Liver (tissue), 9 donors: ENCODE measurements around the gene ZMYM4. TPM values are rescaled to one million over a fixed set of nuclear protein-coding genes. Genes with fewer than 3 reads are reported as not detected.

Source experiments
- DNase-seq: peaks from one replicate; pipeline ENCODE4 v3.0.0-alpha.2; 2017; ENCODE audit warnings: low spot score
- H3K27ac ChIP-seq, 2 donors: one replicate each; pipeline ENCODE4 v1.7.0; 2013; ENCODE audit warnings: inconsistent platforms in 2 of 2, low read length in 2 of 2, control low read depth in 1 of 2, low read depth in 1 of 2, mild to moderate bottlenecking in 1 of 2
- H3K27me3 ChIP-seq, 4 donors: one replicate each; pipeline versions ENCODE4 v1.6.1 to v1.7.0; 2013; ENCODE audit warnings: low read length in 3 of 4, inconsistent platforms in 1 of 4, mild to moderate bottlenecking in 1 of 4, moderate library complexity in 1 of 4; ENCODE audit not compliant: control insufficient read depth in 4 of 4, insufficient read depth in 4 of 4
- H3K36me3 ChIP-seq, 4 donors: one replicate each; pipeline versions ENCODE4 v1.6.1 to v1.7.0; 2013; ENCODE audit warnings: low read length in 3 of 4, mild to moderate bottlenecking in 3 of 4, low read depth in 1 of 4, moderate library complexity in 1 of 4; ENCODE audit not compliant: control insufficient read depth in 4 of 4, insufficient read depth in 3 of 4
- H3K4me1 ChIP-seq, 4 donors: one replicate each; pipeline versions ENCODE4 v1.6.1 to v1.7.0; 2013; ENCODE audit warnings: low read length in 3 of 4, mild to moderate bottlenecking in 3 of 4, moderate library complexity in 1 of 4; ENCODE audit not compliant: control insufficient read depth in 4 of 4, insufficient read depth in 4 of 4
- H3K4me3 ChIP-seq, 3 donors: one replicate each; pipeline versions ENCODE4 v1.6.1 to v1.7.0; 2013; ENCODE audit warnings: low read length in 3 of 3, control low read depth in 1 of 3, low read depth in 1 of 3, mild to moderate bottlenecking in 1 of 3
- H3K9ac ChIP-seq, 2 donors: one replicate each; pipeline ENCODE4 v1.7.0; 2013; ENCODE audit warnings: low read length in 2 of 2, mild to moderate bottlenecking in 2 of 2, moderate library complexity in 2 of 2, control low read depth in 1 of 2, low read depth in 1 of 2
- H3K9me3 ChIP-seq, 4 donors: one replicate each; pipeline versions ENCODE4 v1.6.1 to v1.7.0; 2013; ENCODE audit warnings: low read length in 3 of 4; ENCODE audit not compliant: control insufficient read depth in 4 of 4
- ATF3 ChIP-seq: IDR thresholded peaks from 2 replicates; pipeline ENCODE4 v1.6.1; 2016; ENCODE audit warnings: antibody characterized with exemption
- CTCF ChIP-seq: fragments of 150-350 bp; IDR thresholded peaks from 2 replicates; pipeline ENCODE4 v1.5.1; 2017; ENCODE audit warnings: improper control_type of control experiment, low read depth, low read length; ENCODE audit not compliant: missing input control
- EGR1 ChIP-seq, 2 donors: IDR thresholded peaks; 2 replicates each; pipeline ENCODE4 v1.6.1; 2016 to 2018; ENCODE audit warnings: antibody characterized with exemption in 2 of 2, low read depth in 2 of 2
- FOXA1 ChIP-seq: IDR thresholded peaks from 2 replicates; pipeline ENCODE4 v1.6.1; 2016; ENCODE audit warnings: antibody characterized with exemption
- FOXA2 ChIP-seq: IDR thresholded peaks from 2 replicates; pipeline ENCODE4 v1.6.1; 2016; ENCODE audit warnings: antibody characterized with exemption
- GABPA ChIP-seq, 2 donors: IDR thresholded peaks in 1 of 2; conservative IDR thresholded peaks in 1 of 2; 2 replicates each; pipeline ENCODE4 v1.6.1; 2016; ENCODE audit warnings: antibody characterized with exemption in 2 of 2, mild to moderate bottlenecking in 1 of 2, moderate library complexity in 1 of 2
- HNF4A ChIP-seq, 2 donors: conservative IDR thresholded peaks; 2 replicates each; pipeline ENCODE4 v1.6.1; 2016; ENCODE audit warnings: antibody characterized with exemption in 2 of 2, mild to moderate bottlenecking in 2 of 2
- HNF4G ChIP-seq: IDR thresholded peaks from 2 replicates; pipeline ENCODE4 v1.6.1; 2016; ENCODE audit warnings: antibody characterized with exemption
- JUND ChIP-seq, 2 donors: IDR thresholded peaks; 2 replicates each; pipeline ENCODE4 v1.6.1; 2016; ENCODE audit warnings: antibody characterized with exemption in 2 of 2
- MAX ChIP-seq: IDR thresholded peaks from 2 replicates; pipeline ENCODE4 v1.6.1; 2016; ENCODE audit warnings: antibody characterized with exemption
- NR2F2 ChIP-seq: IDR thresholded peaks from 2 replicates; pipeline ENCODE4 v1.6.1; 2016; ENCODE audit warnings: antibody characterized with exemption
- REST ChIP-seq: IDR thresholded peaks from 2 replicates; pipeline ENCODE4 v1.6.1; 2016; ENCODE audit warnings: antibody characterized with exemption, mild to moderate bottlenecking
- RXRA ChIP-seq, 2 donors: IDR thresholded peaks; 2 replicates each; pipeline ENCODE4 v1.6.1; 2017 to 2018; ENCODE audit warnings: antibody characterized with exemption in 2 of 2, mild to moderate bottlenecking in 1 of 2
- SP1 ChIP-seq: IDR thresholded peaks from 2 replicates; pipeline ENCODE4 v1.6.1; 2018; ENCODE audit warnings: antibody characterized with exemption, mild to moderate bottlenecking
- TAF1 ChIP-seq: conservative IDR thresholded peaks from 2 replicates; pipeline ENCODE4 v1.6.1; 2016; ENCODE audit warnings: antibody characterized with exemption, mild to moderate bottlenecking
- YY1 ChIP-seq: IDR thresholded peaks from 2 replicates; pipeline ENCODE4 v1.6.1; 2016; ENCODE audit warnings: antibody characterized with exemption, mild to moderate bottlenecking
- ZBTB33 ChIP-seq: IDR thresholded peaks from 2 replicates; pipeline ENCODE4 v1.6.1; 2016; ENCODE audit warnings: antibody characterized with exemption
- WGBS: extraction: QIAGEN DNeasy Blood & Tissue Kit; methylation state at CpG from one replicate; pipeline ENCODE4 v1.1.7; 2013; 5-methylcytosine and 5-hydroxymethylcytosine counted together
- polyA plus RNA-seq, 2 donors: library from polyadenylated mRNA; stranded (reverse) in 1 of 2; unstranded in 1 of 2; fragments of 200-250 nt in 1 of 2; fragments of >200 nt in 1 of 2; fragmentation: Nextera tagmentation in 1 of 2; extraction: Ambion mirVana in 1 of 2; gene quantifications; one replicate each; pipeline versions ENCODE4 v1.2.1 to v1.2.3, GENCODE V29; 2013 to 2015
- total RNA-seq, 2 donors: library from RNA; depleted of rRNA; stranded (reverse); fragments of >200 nt; gene quantifications; one replicate each; pipeline ENCODE4 v1.2.3, GENCODE V29; 2014
- donor health status: healthy.
- donor health status: healthy.
- donor health status: healthy.
- donor health status: healthy.
- donor health status: healthy.

Gene ZMYM4
- total and polyA plus RNA-seq, 4 donors, result 5.3 to 16.8 (median 10.5) TPM

- TF ChIP-seq TAF1, result no peak
- no peak for TF ChIP-seq FOXA2
- no peak for TF ChIP-seq CTCF
- TF ChIP-seq YY1, result no peak
- TF ChIP-seq NR2F2, result no peak
- no peak for TF ChIP-seq JUND (IDR thresholded peaks at IDR 0.05)
- TF ChIP-seq EGR1 (IDR thresholded peaks at IDR 0.05; ENCODE audit: low read depth in 2 of 2), result no peak
- TF ChIP-seq REST, result no peak
- TF ChIP-seq SP1, result no peak
- TF ChIP-seq ZBTB33, result no peak
- TF ChIP-seq RXRA (IDR thresholded peaks at IDR 0.05), result no peak
- no peak for TF ChIP-seq HNF4G
- TF ChIP-seq GABPA (IDR thresholded peaks at IDR 0.05 in 1 of 2, conservative IDR thresholded peaks at IDR 0.05 in 1 of 2), result no peak
- no peak for TF ChIP-seq ATF3
- TF ChIP-seq FOXA1, result no peak
- no peak for TF ChIP-seq MAX
- no peak for DNase-seq
Observed at GRCh38 chr1:35264871-35265270, 3.6 kb upstream of the ZMYM4 start.

GRCh38 chr1:35266306-35266705 is 2.2 kb upstream of the ZMYM4 start:
- Histone ChIP-seq H3K4me1 (peaks cover 1 to 17% (median 5%) of the 10 kb centered on the region in 4 donors), H3K27me3 (no peaks in the 10 kb centered on the region), H3K9ac (no peak overlapping the region), H3K36me3 (no peaks in the 10 kb centered on the region), H3K9me3 (no peaks in the 10 kb centered on the region), H3K4me3 (no peak overlapping the region), H3K27ac (no peak overlapping the region)
- DNase-seq, result no peak
- WGBS, result 96% methylated on average over 4 of the region's 4 CpGs
- TF ChIP-seq RXRA (IDR thresholded peaks at IDR 0.05), result no peak
- TF ChIP-seq REST, result no peak
- TF ChIP-seq NR2F2, result no peak
- TF ChIP-seq ZBTB33, result no peak
- no peak for TF ChIP-seq SP1
- no peak for TF ChIP-seq YY1
- TF ChIP-seq HNF4G, result no peak
- TF ChIP-seq MAX, result no peak
- TF ChIP-seq FOXA2, result no peak
- TF ChIP-seq HNF4A (conservative IDR thresholded peaks at IDR 0.05), result no peak
- TF ChIP-seq ATF3, result no peak

More at GRCh38 chr1:35264871-35265270, 3.6 kb upstream of the ZMYM4 start:
- Histone ChIP-seq H3K9me3 (no peaks in the 10 kb centered on the region), H3K9ac (no peak overlapping the region), H3K4me1 (peaks cover 0 to 13% (median 2%) of the 10 kb centered on the region in 4 donors), H3K27ac (peak overlapping the region in 1 of 2 donors; percentile 9), H3K36me3 (no peaks in the 10 kb centered on the region), H3K4me3 (no peak overlapping the region), H3K27me3 (no peaks in the 10 kb centered on the region)
- 41% methylated on average over 6 of the region's 6 CpGs for WGBS
